Lung microvascular endothelial cell (primary cell): Measurements from ENCODE around the gene POLR2A. TPM values are rescaled to one million over a fixed set of nuclear protein-coding genes. Genes with fewer than 3 reads are reported as not detected.
"Not testable (repeated sequence)": the region's sequence is repeated elsewhere in the genome, so short reads cannot be mapped to it uniquely, and the experiment has no call there.

Experiments used
- DNase-seq, 2 donors: peaks; one replicate each; pipeline versions ENCODE4 v3.0.0 to v3.0.0-alpha.2; 2010; ENCODE audit warnings: low read depth in 2 of 2
- total RNA-seq: library from RNA; depleted of rRNA; stranded (reverse); fragments of >200 nt; gene quantifications from 2 replicates; pipeline ENCODE4 v1.2.1, GENCODE V29; 2014

POLR2A gene
- total RNA-seq, 1 donor from 2014 or later = 70.0 TPM

- peak; percentile 27 to 30 for DNase-seq
These were observed 5.6 kb upstream of the POLR2A start for GRCh38 chr17:7478276-7479212.

- peak; percentile 51 to 65 for DNase-seq
These were observed 4.7 kb upstream of the POLR2A start, which contains the start of gene ZBTB4 for GRCh38 chr17:7479213-7480088. ZBTB4 (minus strand) TSS chr17:7479631; CDS start chr17:7466801, 12,830 bp downstream.

GRCh38 chr17:7480089-7480384, 4.1 kb upstream of the POLR2A start:
- no peak for DNase-seq

GRCh38 chr17:7481275-7481674, 2.9 kb upstream of the POLR2A start, which contains the start of gene SLC35G6:
SLC35G6 (plus strand) TSS chr17:7481446; CDS start chr17:7481517, 71 bp downstream.
- DNase-seq = not testable (repeated sequence)

GRCh38 chr17:7481842-7482741, 2.1 kb upstream of the POLR2A start:
- not testable (repeated sequence) for DNase-seq

GRCh38 chr17:7482742-7483088, 1.5 kb upstream of the POLR2A start:
- not testable (repeated sequence) for DNase-seq

GRCh38 chr17:7483255-7484066, 705 bp upstream of the POLR2A start:
- DNase-seq = peak; percentile 93 to 95

GRCh38 chr17:7484919-7485377, 782 bp downstream of the POLR2A start:
- DNase-seq = no peak

- no peak for DNase-seq
These were observed 2.0 kb downstream of the POLR2A start for GRCh38 chr17:7486181-7486580.

- no peak for DNase-seq
These were observed 6.0 kb downstream of the POLR2A start for GRCh38 chr17:7490144-7490543.

- DNase-seq = no peak
These were observed 7.4 kb downstream of the POLR2A start for GRCh38 chr17:7491583-7491982.

GRCh38 chr17:7493941-7494340, 9.8 kb downstream of the POLR2A start:
- no peak for DNase-seq

GRCh38 chr17:7495906-7496434, 11.8 kb downstream of the POLR2A start:
- DNase-seq = no peak

- peak in 1 of 2 donors; percentile 18 for DNase-seq
These were observed 12.5 kb downstream of the POLR2A start for GRCh38 chr17:7496470-7497183.

- peak; percentile 94 to 97 for DNase-seq
These were observed 13.1 kb downstream of the POLR2A start for GRCh38 chr17:7497228-7497627.

- DNase-seq = no peak
These were observed 13.5 kb downstream of the POLR2A start for GRCh38 chr17:7497636-7498035.

- DNase-seq = no peak
These were observed 15.0 kb downstream of the POLR2A start for GRCh38 chr17:7499161-7499560.

GRCh38 chr17:7501729-7502128, 17.6 kb downstream of the POLR2A start:
- DNase-seq = no peak

- DNase-seq = no peak
These were observed 18.1 kb downstream of the POLR2A start for GRCh38 chr17:7502171-7502847.
